Measurements from ENCODE around the gene HUWE1. TPM values are rescaled to one million over a fixed set of nuclear protein-coding genes. Genes with fewer than 3 reads are reported as not detected.

Gene HUWE1
- total RNA-seq, 2 donors from 2014 or later: 111 to 116 TPM

DNA sequence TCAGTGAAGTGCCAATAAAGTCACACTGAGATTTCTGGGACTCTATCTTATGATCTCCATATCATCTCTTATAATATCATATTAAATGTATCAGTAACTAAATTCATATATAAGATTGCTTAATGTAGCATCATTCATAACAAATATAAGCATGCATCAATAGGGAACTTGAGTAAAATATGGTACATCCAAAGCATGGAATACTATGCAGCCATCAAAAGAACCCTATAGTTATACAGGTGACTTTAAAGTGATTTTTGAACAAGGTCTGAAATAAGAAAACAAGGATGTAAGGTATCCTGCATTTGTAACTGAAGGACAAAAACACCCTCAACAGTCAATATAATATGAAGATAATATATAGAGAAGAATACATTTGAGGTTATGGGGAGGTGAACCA is 47.3 kb downstream of the HUWE1 start:
- Histone ChIP-seq H3K27ac (no peak overlapping the region), H3K4me1 (no peaks in the 10 kb centered on the region), H3K9me3 (peaks cover 0 to 3% of the 10 kb centered on the region in 2 donors), H3K27me3 (no peaks in the 10 kb centered on the region), H3K36me3 (peaks cover 29% of the 10 kb centered on the region), H3K4me3 (no peak overlapping the region)
- TF ChIP-seq CTCF (IDR thresholded peaks at IDR 0.05): no peak
- DNase-seq (ENCODE audit: low spot score): no peak

GRCh38 chrX:53637479-53637878 is 49.0 kb downstream of the HUWE1 start:
- Histone ChIP-seq H3K27me3 (no peaks in the 10 kb centered on the region), H3K27ac (no peak overlapping the region), H3K4me1 (no peaks in the 10 kb centered on the region), H3K36me3 (peaks cover 15% of the 10 kb centered on the region), H3K9me3 (peaks cover 0 to 3% of the 10 kb centered on the region in 2 donors), H3K4me3 (no peak overlapping the region)
- no peak for TF ChIP-seq CTCF (IDR thresholded peaks at IDR 0.05)
- DNase-seq (ENCODE audit: low spot score): no peak

- no peak for TF ChIP-seq CTCF (IDR thresholded peaks at IDR 0.05)
Measured at GRCh38 chrX:53631156-53631555, 55.4 kb downstream of the HUWE1 start.

DNA sequence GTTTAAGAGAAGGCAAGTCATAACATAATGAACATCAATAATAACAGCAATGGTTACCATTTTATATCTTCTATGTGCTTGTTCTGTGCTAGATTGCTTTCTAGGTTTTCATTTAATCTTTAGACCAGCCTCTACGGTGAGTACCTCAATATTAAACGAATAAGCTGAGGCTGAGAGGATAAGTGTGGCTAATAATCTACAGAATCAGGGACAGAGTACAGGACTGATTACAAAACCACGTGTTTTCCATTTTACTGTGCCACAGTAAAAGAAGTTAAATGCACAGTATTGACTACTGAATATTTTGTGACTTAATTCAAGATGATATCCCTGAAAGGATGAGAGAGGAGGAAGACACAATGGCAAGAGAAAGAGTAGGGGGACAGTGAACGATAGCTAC is 56.3 kb downstream of the HUWE1 start:
- H3K4me1 ChIP-seq: no peaks in the 10 kb centered on the region
- H3K36me3 ChIP-seq: peaks cover 51% of the 10 kb centered on the region
- DNase-seq (ENCODE audit: low spot score): no peak
- H3K27me3 ChIP-seq: no peaks in the 10 kb centered on the region
- no peaks in the 10 kb centered on the region for H3K9me3 ChIP-seq
- no peak overlapping the region for H3K27ac ChIP-seq
- H3K4me3 ChIP-seq: no peak overlapping the region
- no peak for TF ChIP-seq CTCF (IDR thresholded peaks at IDR 0.05)

More at GRCh38 chrX:53631156-53631555, 55.4 kb downstream of the HUWE1 start:
- Histone ChIP-seq H3K4me1 (no peaks in the 10 kb centered on the region), H3K27ac (no peak overlapping the region), H3K9me3 (no peaks in the 10 kb centered on the region), H3K36me3 (peaks cover 43% of the 10 kb centered on the region), H3K27me3 (no peaks in the 10 kb centered on the region), H3K4me3 (no peak overlapping the region)
- DNase-seq (ENCODE audit: low spot score): no peak

DNA sequence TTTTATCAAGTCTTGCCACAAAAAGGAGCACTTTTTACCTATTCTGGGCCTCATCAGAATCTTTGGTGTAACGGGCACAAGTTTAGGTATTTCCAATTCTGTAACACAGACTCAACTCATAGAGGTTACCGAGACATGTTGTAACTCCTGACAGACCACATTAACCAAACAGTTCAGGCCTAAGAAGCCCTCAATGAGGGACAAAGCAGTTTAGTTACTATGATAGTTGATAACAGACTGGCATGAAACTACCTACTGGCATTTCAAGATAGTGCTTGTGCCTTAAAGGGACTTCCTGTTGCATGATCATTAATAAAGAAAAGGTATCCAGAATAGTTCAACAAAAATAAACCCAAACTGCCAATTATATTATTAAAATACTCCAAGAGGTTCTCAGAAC is 64.1 kb downstream of the HUWE1 start:
- no peak for DNase-seq (ENCODE audit: low spot score)
- no peak overlapping the region for H3K27ac ChIP-seq
- H3K36me3 ChIP-seq: peaks cover 30% of the 10 kb centered on the region
- no peak for TF ChIP-seq CTCF (IDR thresholded peaks at IDR 0.05)
- H3K4me1 ChIP-seq: no peaks in the 10 kb centered on the region
- no peak overlapping the region for H3K4me3 ChIP-seq
- no peaks in the 10 kb centered on the region for H3K9me3 ChIP-seq
- no peaks in the 10 kb centered on the region for H3K27me3 ChIP-seq

- Histone ChIP-seq H3K4me1 (no peaks in the 10 kb centered on the region), H3K27me3 (no peaks in the 10 kb centered on the region), H3K4me3 (no peak overlapping the region), H3K27ac (no peak overlapping the region), H3K36me3 (peaks cover 33% of the 10 kb centered on the region), H3K9me3 (no peaks in the 10 kb centered on the region)
- DNase-seq (ENCODE audit: low spot score): no peak
- no peak for TF ChIP-seq CTCF (IDR thresholded peaks at IDR 0.05)
Measured at GRCh38 chrX:53621418-53621986, 65.0 kb downstream of the HUWE1 start.

Measured in right atrium auricular region (tissue), 2 donors.